HFF-Myc (cell line): ENCODE measurements around the gene CST6.
"Not testable (repeated sequence)": the region's sequence is repeated elsewhere in the genome, so short reads cannot be mapped to it uniquely, and the experiment has no call there.

Source experiments
- DNase-seq: peaks from one replicate; pipeline ENCODE4 v3.0.0-alpha.2; 2011; ENCODE audit warnings: low read depth; ENCODE audit errors: extremely low read depth
- H3K4me3 ChIP-seq: replicated peaks from 2 replicates; pipeline ENCODE4 v1.5.1; 2011; ENCODE audit warnings: low read depth, mild to moderate bottlenecking, control low read depth, low read length
- CTCF ChIP-seq: IDR thresholded peaks from 2 replicates; pipeline ENCODE4 v1.5.1; 2012; ENCODE audit warnings: mild to moderate bottlenecking, low read depth, low read length, control low read depth; ENCODE audit errors: missing control alignments

The CST6 gene

GRCh38 chr11:66015936-66016792 is 4.4 kb downstream of the CST6 start:
- TF ChIP-seq CTCF = no peak
- H3K4me3 ChIP-seq = no peak overlapping the region
- DNase-seq = no peak

- H3K4me3 ChIP-seq = no peak overlapping the region
- no peak for DNase-seq
- no peak for TF ChIP-seq CTCF
Measured at GRCh38 chr11:66016793-66017177, 5.0 kb downstream of the CST6 start.

- DNase-seq = no peak
- TF ChIP-seq CTCF = no peak
- no peak overlapping the region for H3K4me3 ChIP-seq
Measured at GRCh38 chr11:66017321-66017720, 5.5 kb downstream of the CST6 start.

- no peak for TF ChIP-seq CTCF
- no peak for DNase-seq
- H3K4me3 ChIP-seq = no peak overlapping the region
Measured at GRCh38 chr11:66020212-66020611, 8.4 kb downstream of the CST6 start.

- no peak for TF ChIP-seq CTCF
- no peak overlapping the region for H3K4me3 ChIP-seq
- no peak for DNase-seq
Measured at GRCh38 chr11:66020618-66021357, 9.0 kb downstream of the CST6 start.

- DNase-seq = no peak
- TF ChIP-seq CTCF = peak; percentile 85
- H3K4me3 ChIP-seq = no peak overlapping the region
Measured at GRCh38 chr11:66022401-66023185, 10.8 kb downstream of the CST6 start.

GRCh38 chr11:66023186-66023440 is 11.3 kb downstream of the CST6 start:
- not testable (repeated sequence) for H3K4me3 ChIP-seq, DNase-seq
